GM19328 (cell line): ENCODE measurements around the gene ZNF624.
A peak's percentile ranks its signal among the peaks of the same experiment; 100 is the strongest.
"Not testable (repeated sequence)": the region's sequence is repeated elsewhere in the genome, so short reads cannot be mapped to it uniquely, and the experiment has no call there.

ENCODE experiments used
- ATAC-seq: cut with Tn5 transposase; IDR thresholded peaks from one replicate; pipeline ENCODE4 v1.9.1; 2021; ENCODE audit warnings: mild to moderate bottlenecking, moderate library complexity; ENCODE audit not compliant: unreplicated experiment

The ZNF624 gene

DNA sequence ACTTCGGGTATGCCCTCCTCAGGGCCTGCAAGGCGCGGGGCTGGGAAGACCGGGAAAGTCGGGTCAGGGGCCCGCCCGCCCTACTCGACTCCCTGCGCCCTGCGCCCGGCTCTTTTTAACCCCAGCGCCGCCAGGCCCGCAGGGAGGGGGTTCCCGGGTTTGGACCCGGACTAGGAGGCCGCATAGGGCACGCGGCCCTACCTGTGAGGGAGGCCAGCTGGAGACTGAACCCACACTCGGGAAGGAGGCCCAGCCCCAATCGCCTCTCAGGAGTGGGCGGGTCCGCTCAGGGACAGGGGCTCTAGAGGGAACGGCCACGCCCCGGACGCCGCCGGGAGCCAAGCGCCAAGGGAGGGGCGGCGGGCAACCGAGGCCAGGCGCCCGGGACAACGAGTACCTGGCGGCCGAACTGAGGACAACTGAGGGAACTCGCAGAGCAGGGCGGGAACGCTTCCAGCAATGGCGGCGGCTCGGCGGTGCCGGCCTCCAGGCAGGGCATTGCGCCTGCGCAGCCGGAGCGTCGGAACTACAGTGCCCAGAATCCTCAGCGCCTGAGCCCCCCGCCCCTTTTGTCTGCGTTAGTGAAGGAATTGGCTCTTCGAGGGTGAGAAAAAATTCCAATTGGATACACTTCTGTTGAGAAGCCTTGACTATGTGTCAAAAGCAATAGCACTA is at the start of gene ZNF624:
ZNF624 (minus strand) TSS at position 484 of the 675 bp plus-strand sequence.
- peak; percentile 96 for ATAC-seq

DNA sequence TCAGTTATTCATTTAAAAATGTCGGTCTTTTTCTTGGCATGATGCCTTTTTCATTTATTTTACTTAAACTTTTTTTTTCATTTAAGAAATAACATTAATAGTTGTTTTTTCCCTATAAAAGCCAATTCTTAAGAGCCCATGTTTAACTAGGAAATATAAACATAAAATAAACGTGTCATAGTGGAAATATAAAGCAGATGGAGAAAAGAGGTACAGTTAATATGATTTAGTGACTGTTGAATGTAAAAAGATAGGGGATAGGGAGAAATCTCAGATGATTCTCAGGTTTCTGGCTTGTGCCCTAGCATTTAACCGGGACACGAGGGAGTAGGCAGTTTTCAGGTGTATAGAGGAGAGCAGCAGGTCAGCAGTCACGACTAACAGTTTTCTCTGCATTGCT is 44.0 kb upstream of the ZNF624 start:
- ATAC-seq = not testable (repeated sequence)

DNA sequence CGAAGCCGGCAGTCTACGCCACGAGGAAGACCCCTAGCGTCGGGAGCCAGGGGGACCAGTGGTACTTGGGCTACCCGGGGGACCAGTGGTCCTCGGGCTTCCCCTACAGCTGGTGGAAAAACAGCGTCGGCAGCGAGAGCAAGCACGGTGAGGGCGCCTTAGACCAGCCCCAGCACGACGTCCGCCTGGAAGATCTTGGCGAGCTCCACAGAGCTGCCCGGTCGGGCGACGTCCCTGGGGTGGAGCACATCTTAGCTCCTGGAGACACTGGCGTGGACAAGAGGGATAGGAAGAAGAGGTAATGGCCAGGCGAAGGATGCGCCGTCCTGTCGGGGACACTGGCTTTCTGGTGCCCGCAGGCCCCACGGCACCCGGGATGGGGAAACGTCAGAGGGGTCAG is 36.8 kb upstream of the ZNF624 start:
- not testable (repeated sequence) for ATAC-seq

DNA sequence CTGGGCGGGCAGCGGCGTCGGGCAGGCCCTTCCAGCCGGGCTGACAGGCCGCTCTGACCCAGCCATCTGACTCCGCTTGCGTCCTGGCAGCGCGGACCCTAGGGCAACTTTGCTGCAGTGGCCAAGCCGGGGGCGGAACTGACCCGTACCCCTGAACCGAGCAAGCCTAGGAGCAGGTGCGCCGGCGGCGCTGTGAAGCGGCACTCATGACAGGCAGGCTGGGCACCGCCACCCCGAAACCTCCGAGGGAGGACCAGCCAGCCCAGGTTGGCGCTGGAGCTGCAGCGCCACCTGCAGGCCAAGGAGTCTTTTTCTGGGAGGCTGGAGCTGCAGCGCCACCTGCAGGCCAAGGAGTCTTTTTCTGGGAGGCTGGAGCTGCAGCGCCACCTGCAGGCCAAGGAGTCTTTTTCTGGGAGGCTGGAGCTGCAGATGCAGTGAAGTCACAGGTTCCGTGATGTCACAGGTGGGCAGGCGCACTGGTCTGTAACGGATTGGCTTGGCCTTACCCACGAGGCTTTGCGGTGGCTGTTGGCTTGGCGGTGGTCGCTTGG is 36.2 kb upstream of the ZNF624 start, which contains the start of gene CCDC144A:
CCDC144A (plus strand) TSS at position 511 of the 551 bp plus-strand sequence. CDS start 160 bp downstream, outside the sequence.
- ATAC-seq = not testable (repeated sequence)

DNA sequence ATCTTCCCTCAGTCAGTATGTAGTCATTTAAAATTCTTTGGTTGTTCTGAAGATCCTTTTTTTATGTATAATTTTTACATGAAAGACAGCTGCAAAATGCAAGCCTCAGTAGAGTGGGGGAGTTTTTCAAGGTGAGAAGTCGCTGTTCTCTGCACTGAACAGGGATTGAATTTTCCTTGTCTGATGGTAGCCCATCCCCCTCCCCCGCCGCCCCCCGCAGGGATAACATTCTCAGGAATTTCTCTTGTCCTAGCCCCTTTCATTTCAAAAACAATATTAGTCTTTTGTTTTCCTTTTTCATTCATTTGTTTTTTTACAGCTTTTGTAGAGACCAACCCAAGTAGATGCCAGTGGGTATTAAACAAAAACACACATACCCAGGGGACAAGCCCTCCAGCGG is 33.5 kb upstream of the ZNF624 start:
- ATAC-seq = not testable (repeated sequence)

DNA sequence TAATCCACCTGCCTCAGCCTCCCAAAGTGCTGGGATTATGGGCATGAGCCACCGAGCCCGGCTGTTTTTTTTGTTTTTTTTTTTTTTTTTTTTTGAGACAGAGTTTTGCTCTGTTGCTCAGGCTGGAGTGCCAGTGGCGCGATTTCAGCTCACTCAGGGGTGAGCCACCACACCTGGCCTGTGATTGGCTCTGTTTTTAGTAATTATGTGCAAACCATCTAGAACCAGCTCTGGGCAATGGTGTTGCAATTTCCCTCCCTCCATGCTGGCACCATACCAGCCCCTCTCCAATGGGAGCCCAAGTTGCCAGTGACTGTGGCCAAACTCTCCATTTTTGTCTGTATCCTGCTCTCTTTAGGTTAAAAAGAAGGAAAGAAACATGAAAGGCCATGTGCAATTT is 32.4 kb upstream of the ZNF624 start:
- not testable (repeated sequence) for ATAC-seq

DNA sequence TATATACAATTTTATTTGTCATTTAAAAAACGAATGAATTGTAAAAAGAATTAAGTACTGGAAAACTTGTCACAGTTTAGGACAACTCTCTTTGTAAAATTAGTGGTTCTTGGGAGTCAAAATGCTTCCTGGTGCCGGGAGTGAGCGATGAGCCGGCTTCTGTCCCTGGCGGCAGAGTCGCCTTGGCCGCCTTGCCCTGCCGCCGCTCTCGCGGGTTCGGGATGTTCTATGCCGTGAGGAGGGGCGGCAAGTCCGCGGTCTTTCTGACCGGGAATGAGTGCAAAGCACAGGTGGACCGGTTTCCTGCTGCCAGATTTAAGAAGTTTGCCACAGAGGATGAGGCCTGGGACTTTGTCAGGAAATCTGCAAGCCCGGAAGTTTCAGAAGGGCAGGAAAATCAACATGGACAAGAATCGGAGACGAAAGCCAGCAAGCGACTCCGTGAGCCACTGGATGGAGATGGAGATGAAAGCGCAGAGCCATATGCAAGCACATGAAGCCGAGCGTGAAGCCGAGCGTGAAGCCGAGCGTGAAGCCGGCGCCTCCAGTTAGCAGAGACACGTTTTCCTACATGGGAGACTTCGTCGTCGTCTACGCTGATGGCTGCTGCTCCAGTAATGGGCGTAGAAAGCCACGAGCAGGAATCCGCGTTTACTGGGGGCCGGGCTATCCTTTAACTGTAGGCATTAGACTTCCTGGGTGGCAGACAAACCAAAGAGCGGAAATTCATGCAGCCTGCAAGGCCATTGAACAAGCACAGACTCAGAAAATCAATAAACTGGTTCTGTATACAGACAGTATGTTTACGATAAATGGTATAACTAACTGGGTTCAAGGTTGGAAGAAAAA is 29.9 kb upstream of the ZNF624 start:
- ATAC-seq = not testable (repeated sequence)

DNA sequence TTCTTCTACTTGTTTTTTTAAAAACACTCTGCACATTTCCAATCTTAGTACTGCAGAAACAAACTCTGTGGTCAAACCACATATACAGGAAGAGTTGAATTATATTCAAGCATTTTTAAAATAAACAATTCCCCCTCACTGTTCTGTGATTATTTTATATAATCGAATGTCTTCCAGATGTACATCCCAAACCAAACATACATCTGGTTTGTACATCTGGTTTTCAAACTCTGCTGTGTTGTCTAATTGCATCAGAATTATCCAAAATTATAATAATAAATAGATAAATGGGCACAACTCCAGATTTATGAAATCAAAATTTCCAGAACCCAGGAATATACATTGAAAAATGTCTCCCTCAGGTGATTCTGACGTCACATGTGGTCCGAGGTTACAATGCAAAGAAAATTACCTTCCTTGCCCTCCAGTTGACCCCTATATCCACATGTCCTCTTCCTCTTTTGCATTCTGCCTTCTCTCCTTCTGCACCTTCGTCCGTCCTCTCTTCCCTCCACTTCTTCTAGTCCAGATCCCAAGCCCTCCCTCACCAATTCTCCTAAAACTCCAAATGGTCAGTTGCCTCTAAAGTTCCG is 23.1 kb upstream of the ZNF624 start:
- no peak for ATAC-seq

DNA sequence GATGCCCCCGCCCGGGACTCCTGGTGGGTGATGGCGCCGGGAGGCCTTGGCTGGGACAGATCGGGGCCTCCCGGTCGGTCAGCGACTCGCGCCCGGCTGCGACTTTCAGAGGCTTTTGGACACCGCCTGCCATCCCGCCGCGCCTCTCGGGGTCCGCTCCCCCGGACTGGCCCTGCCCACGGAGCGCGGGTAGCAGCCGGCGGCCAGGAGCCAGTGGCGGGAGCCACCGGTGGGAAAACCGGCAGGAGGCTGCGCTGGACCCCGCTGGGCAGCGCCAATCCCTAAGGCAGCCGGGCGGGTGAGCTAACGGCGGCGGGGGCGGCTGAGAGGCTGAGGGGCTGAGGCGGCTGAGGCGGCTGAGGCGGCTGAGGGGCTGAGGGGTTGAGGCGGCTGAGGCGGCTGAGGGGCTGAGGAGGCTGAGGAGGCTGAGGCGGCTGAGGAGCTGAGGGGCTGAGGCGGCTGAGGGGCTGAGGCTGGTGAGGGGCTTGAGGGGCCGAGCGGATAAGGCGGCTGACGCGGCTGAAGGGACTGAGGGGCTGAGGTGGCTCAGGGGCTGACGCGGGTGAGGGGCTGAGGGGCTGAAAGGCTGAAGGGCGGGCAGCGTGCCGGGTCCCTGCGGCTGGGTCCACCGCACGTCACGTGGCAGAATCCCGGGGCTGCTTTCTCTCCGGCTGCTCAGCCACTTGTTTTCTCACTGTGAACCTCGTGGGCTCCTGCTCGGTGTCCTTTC is 13.4 kb upstream of the ZNF624 start:
- ATAC-seq = not testable (repeated sequence)

DNA sequence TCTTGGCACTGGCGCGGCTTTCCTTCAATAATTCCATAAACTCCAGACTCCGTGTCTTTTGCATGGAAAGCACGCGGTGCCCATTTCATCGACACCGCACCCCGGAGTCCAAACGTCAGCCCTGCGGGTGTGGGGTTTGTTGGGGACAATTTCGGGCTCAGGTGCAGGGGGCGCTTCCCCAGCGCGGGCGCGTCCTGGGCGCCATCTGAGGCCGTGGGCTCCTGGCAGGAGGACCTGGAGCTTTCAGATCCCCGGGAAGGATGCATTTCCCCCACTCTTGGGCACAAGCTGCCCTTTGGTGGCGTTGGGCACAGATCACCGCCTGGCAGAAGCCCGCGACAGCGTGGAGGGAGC is 12.9 kb upstream of the ZNF624 start:
- not testable (repeated sequence) for ATAC-seq

DNA sequence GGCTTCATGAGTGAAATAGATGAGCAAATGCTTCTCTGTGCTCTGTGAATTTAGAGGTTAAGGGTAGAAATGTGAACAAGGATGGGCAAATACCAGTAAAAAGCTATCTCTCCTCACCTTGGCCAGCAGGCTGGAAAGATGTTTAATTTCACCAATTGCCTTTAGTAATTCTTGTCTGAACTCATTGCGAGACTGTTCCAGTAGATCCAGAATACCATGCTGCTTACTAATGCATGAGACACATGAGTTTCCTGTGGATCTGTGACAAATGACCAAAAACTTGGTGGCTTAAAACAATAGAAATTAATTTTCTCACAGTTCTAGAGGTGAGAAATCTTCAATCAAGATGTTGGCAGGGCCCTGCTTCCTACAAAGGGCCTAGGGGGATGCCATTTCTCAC is 9.3 kb upstream of the ZNF624 start:
- ATAC-seq = no peak

DNA sequence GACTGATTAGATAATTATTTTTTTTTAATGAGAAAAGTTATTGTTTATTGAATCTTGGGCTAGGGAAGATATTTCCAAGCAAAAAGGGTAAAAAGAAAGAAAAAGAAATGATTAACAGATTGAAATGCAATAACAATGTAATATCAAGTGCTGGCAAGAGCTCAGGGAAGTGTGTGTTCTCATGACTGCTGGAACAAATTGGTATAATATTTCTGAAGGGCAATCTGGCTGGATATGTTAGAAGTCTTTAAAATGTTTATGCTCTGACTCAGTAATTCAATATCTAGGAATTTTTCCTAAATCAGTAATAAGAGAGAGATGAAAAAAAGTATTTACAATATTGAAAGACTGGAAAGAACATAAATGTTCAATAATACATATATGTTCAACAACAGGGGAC is 7.6 kb upstream of the ZNF624 start:
- no peak for ATAC-seq

DNA sequence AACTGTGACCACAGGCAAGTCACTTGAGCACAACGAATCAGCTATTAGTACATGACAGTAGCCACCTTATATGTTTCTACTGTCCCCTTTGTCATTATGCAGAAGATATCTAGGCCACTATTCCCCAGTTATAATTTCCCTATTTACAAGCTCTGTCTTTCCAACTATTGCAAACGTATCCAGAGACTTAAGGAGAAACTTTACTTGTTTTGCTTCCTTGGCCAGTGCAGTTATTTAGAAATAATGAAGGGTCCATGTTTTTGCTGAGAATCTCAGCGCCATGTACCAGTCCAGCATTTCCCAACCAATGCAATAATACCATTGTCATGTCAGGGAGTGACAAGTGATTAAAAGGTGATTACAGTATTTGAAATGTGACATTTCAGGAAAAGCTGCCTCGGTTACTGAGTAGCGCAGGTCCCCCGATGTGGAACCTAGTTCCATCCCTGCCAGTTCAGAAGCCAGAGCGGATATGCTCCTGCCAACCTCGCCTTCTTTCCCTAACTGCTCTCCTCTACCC is 743 bp downstream of the ZNF624 start:
- no peak for ATAC-seq

DNA sequence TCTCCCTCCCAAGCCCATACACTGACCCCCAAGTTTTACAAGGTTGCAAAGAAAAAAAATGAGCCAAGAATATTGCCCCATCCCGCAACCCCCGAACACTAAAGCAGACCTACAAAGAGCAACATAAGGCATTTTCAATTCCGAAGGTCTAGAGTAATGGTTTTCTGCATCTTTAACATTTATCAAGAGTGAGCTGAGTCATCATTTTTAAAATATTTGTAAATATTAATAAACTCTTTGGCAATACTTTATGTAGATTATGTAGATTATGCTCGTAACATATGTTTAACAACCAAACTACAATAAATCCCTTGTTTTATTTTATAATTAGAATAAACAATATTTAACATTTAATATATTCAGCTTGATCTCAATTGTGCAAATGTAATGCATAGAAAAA is 1.4 kb downstream of the ZNF624 start:
- ATAC-seq = no peak

DNA sequence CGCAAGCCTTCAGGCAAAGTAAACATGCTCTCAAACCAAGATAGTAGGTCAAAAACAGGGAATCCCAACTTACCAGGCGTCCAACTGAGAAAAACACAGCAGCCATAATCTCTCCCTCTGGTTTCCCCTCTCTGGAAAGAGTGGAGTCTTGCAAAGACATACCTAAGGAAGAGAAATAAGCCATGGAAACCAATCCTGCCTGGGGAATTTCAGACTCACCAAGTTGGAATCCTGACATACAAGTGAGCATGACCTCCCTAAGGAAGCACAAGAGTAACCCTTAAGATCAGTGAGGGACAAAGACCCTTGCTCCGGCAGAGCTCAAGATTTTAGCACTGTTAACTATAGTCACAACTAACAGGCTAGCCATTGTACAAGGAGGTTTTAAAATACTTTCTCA is 4.1 kb downstream of the ZNF624 start:
- no peak for ATAC-seq

DNA sequence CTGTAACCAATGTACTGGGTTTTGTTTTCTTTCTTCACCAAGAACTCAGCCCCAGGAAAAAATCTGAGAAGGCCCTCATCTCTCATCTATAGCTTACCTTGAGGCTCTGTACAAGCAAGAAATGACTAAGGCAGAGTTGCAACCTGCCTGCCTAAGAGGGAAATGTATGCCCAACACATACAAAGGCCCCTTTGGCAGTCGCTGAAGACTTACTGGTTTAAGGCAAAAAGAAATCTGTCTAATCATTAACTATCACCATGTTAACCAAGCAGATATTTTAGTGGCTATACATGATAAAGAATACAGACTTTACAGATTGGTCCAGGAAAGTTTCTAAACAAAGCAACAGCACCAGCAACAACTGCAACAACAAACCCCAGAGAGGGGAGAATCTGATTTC is 14.2 kb downstream of the ZNF624 start:
- no peak for ATAC-seq

DNA sequence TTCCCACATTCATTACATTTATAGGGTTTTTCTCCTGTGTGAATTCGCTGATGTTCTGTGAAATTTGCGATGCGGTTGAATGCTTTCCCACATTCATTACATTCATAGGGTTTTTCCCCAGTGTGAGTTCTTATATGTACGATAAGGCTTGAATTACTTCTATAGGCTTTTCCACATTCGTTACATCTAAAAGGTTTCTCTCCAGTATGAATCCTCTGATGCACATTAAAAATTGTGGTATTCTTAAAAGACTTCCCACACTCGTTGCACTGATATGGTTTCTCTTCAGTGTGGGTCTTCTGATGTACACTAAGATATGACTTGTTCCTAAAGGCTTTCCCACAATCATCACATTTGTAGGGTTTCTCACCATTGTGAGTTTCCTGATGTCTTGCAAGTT is 30.4 kb downstream of the ZNF624 start:
- ATAC-seq = no peak

DNA sequence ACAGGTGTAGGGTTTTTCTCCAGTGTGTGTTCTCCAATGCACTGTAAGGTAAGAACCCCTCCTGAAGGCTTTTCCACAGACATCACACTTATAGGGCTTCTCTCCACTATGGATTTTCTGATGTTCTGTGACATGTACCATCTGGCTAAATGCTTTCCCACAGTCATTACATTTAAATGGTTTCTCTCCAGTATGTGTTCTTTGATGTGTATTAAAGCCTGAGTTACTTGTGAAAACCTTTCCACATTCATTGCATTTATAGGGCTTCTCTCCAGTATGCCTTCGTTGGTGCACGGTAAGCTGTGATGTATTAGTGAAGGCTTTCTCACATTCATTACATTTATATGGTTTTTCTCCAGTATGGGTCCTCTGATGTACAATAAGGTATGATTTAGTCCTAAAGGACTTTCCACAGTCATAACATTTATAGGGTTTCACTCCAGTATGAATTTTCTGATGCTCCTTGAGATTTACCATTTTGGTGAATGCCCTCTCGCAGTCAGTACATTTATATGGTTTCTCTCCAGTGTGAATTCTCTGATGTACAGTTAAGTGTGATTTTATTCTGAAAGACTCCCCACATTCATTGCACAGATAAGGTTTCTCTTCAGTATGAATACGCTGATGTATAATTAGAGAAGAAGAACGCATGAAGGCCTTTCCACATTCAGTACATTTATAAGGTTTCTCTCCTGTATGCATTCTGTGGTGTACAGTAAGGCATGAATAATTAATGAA is 30.9 kb downstream of the ZNF624 start:
- no peak for ATAC-seq

DNA sequence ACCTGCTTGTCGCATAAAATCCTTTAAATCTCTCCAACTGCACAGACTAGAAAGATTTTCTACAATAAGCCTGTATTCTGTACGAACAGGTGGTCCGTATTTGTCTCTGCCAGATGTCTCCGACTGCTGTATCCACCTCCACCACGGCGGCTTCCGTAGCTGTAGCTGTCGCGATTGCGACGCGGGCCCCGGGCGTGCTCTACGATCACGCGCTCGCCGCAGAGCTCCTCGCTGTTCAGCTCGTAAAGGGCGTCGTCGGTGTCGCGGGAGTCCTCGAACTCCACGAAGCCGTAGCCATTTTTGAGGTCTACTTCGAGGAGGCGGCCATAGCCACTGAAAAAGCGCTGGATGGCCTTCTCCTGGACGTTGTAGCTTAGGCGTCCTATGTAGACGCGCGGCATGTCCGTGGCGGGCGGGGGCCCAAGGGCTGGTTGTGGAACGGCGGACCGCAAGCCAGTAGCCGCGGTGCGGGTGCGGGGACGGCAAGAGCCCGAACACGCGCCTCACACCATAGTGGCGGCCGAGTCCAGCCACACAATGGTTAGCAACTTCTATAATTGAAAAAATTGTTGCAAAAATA is 36.1 kb downstream of the ZNF624 start:
- no peak for ATAC-seq

DNA sequence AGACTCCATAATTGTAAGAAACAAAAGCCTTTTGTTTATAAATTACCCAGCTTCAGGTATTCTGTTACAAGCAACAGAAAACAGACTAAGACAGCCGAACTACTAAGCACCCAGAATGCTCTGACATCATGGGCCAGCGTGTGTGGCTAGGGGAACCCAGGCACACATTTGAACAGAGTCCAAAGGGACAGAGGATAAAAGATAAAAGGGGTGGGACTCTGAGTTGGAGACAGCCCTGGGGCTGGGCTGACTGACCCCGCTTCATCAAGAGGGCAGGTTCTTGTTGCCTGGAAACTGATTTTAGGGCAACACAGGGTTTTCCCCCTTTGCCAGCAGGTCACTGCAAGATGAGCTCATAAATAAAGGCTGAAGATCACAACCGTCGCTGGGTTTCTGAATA is 54.1 kb downstream of the ZNF624 start:
- no peak for ATAC-seq
